Measurements from ENCODE around the gene COPS2.

DNA sequence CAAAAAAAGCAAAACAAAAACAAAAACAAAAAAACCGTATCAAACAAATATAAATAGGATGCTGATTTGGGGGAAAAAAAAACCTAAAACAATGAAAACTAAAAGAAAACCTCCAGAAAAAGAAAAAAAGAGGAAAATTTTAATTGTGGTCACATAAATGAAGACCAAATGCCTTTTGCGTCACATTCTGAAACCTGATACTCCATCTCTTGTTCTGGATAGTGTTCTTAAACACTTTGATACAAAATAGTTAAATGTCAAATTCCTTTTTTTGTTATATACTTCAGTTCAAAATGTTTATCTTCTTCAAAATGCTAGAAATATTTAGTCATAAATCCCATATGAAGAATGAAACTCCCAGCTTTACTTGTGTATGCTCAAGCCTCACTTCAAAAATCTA is 31.0 kb downstream of the COPS2 start:
- TF ChIP-seq CTCF (IDR thresholded peaks at IDR 0.05) (no peak), EP300 (IDR thresholded peaks at IDR 0.05; ENCODE audit: borderline replicate concordance in 1 of 2, low read depth in 1 of 2, low read length in 1 of 2) (no peak), ELF1 (IDR thresholded peaks at IDR 0.05) (no peak), GABPA (IDR thresholded peaks at IDR 0.05; ENCODE audit: low read depth) (no peak), POLR2AphosphoS5 (IDR thresholded peaks at IDR 0.05; ENCODE audit: low read depth, low read length) (no peak), MEF2A (IDR thresholded peaks at IDR 0.05; ENCODE audit: borderline replicate concordance, low read depth) (no peak), JUND (IDR thresholded peaks at IDR 0.05) (no peak), YY1 (IDR thresholded peaks at IDR 0.05; ENCODE audit: low read depth) (no peak), RCOR1 (IDR thresholded peaks at IDR 0.05; ENCODE audit: low read length) (no peak), RFX5 (IDR thresholded peaks at IDR 0.05; ENCODE audit: low read length) (no peak)
- TF ChIP-seq, protein P1, sequence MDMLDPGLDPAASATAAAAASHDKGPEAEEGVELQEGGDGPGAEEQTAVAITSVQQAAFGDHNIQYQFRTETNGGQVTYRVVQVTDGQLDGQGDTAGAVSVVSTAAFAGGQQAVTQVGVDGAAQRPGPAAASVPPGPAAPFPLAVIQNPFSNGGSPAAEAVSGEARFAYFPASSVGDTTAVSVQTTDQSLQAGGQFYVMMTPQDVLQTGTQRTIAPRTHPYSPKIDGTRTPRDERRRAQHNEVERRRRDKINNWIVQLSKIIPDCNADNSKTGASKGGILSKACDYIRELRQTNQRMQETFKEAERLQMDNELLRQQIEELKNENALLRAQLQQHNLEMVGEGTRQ (IDR thresholded peaks at IDR 0.05; ENCODE audit: borderline replicate concordance, low read depth, low read length): no peak
- TF ChIP-seq, protein P2, sequence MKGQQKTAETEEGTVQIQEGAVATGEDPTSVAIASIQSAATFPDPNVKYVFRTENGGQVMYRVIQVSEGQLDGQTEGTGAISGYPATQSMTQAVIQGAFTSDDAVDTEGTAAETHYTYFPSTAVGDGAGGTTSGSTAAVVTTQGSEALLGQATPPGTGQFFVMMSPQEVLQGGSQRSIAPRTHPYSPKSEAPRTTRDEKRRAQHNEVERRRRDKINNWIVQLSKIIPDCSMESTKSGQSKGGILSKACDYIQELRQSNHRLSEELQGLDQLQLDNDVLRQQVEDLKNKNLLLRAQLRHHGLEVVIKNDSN (IDR thresholded peaks at IDR 0.05; ENCODE audit: borderline replicate concordance, low read depth): no peak

Data from SK-N-SH (cell line).